ENCODE data around the gene MRC2.
"Not testable (repeated sequence)": the region's sequence is repeated elsewhere in the genome, so short reads cannot be mapped to it uniquely, and the experiment has no call there.

GRCh38 chr17:62691589-62691915, 64.1 kb downstream of the MRC2 start:
- TF ChIP-seq EZH2phosphoT487 (IDR thresholded peaks at IDR 0.05; ENCODE audit: borderline replicate concordance); MAX (IDR thresholded peaks at IDR 0.05); CTCF (IDR thresholded peaks at IDR 0.05 in 2 of 3, conservative IDR thresholded peaks at IDR 0.05 in 1 of 3; ENCODE audit: borderline replicate concordance in 1 of 3, insufficient read depth in 1 of 3, low read depth in 2 of 3, low read length in 2 of 3); CEBPB (IDR thresholded peaks at IDR 0.05; ENCODE audit: low read depth); ELF1 (IDR thresholded peaks at IDR 0.05; ENCODE audit: borderline replicate concordance, low read depth); RAD21 (IDR thresholded peaks at IDR 0.05; ENCODE audit: low read depth); ZBTB33 (IDR thresholded peaks at IDR 0.05; ENCODE audit: extremely low read depth, insufficient replicate concordance, low read length): not testable (repeated sequence)
